DOHH2 (cell line): ENCODE data around the gene POP4.

Experiments used
- H3F3A ChIP-seq: fragments of 200-600 bp; sonication (generic), shearing (Covaris generic); 2 replicates; pipeline ENCODE4 v1.6.0; 2016; ENCODE audit warnings: antibody characterized with exemption, mild to moderate bottlenecking; ENCODE audit not compliant: control insufficient read depth, insufficient read depth
- H3K27ac ChIP-seq: fragments of 200-600 bp; sonication (generic); 2 replicates; pipeline ENCODE4 v1.5.1; 2014; ENCODE audit warnings: low read depth, mild to moderate bottlenecking, low read length, moderate library complexity
- H3K27me3 ChIP-seq: fragments of 200-600 bp; sonication (generic); 2 replicates; pipeline ENCODE4 v1.6.1; 2014; ENCODE audit warnings: mild to moderate bottlenecking, low read length, mixed read lengths; ENCODE audit not compliant: control insufficient read depth
- H3K36me3 ChIP-seq: fragments of 200-600 bp; sonication (generic); 2 replicates; pipeline ENCODE4 v1.6.1; 2014; ENCODE audit warnings: mild to moderate bottlenecking, low read length, moderate library complexity, mixed read lengths; ENCODE audit not compliant: control insufficient read depth
- H3K4me1 ChIP-seq: fragments of 200-600 bp; sonication (generic); 2 replicates; pipeline ENCODE4 v1.6.1; 2014; ENCODE audit warnings: mild to moderate bottlenecking, low read length, mixed read lengths; ENCODE audit not compliant: control insufficient read depth
- H3K4me2 ChIP-seq: fragments of 200-600 bp; sonication (generic); 2 replicates; pipeline ENCODE4 v1.6.0; 2014; ENCODE audit warnings: mild to moderate bottlenecking, low read length, moderate library complexity
- H3K4me3 ChIP-seq: fragments of 200-600 bp; sonication (generic); 2 replicates; pipeline ENCODE4 v1.5.1; 2014; ENCODE audit warnings: mild to moderate bottlenecking, low read length, mixed read lengths
- H3K79me2 ChIP-seq: fragments of 200-600 bp; sonication (generic); 2 replicates; pipeline ENCODE4 v1.6.1; 2014; ENCODE audit warnings: mild to moderate bottlenecking, low read length, mixed read lengths; ENCODE audit not compliant: control insufficient read depth
- H3K9me2 ChIP-seq: fragments of 200-600 bp; sonication (generic); replicated peaks from 2 replicates; pipeline ENCODE4 v1.6.1; 2014; ENCODE audit warnings: mild to moderate bottlenecking, low read length, mixed read lengths; ENCODE audit not compliant: control insufficient read depth
- H3K9me3 ChIP-seq: fragments of 200-600 bp; sonication (generic); 2 replicates; pipeline ENCODE4 v1.6.1; 2014; ENCODE audit warnings: antibody characterized with exemption, low read length, mixed read lengths; ENCODE audit not compliant: control insufficient read depth, insufficient read depth
- H4K20me1 ChIP-seq: fragments of 200-600 bp; sonication (generic); 2 replicates; pipeline ENCODE4 v1.6.0; 2014; ENCODE audit warnings: low read depth, mild to moderate bottlenecking, antibody characterized with exemption, low read length, moderate library complexity; ENCODE audit not compliant: control insufficient read depth, insufficient read depth
- EZH2phosphoT487 ChIP-seq: fragments of 200-600 bp; sonication (generic); IDR thresholded peaks from 2 replicates; pipeline ENCODE4 v1.6.1; 2017; ENCODE audit warnings: borderline replicate concordance, mild to moderate bottlenecking, antibody characterized with exemption, low read length, moderate library complexity, mixed read lengths
- TF ChIP-seq, protein P1 (sequence below): fragments of 200-600 bp; sonication (generic); IDR thresholded peaks from one replicate; pipeline ENCODE4 v1.5.1; 2014; ENCODE audit warnings: antibody characterized with exemption, mild to moderate bottlenecking, low read depth, low read length; ENCODE audit not compliant: poor library complexity, severe bottlenecking

Gene POP4

DNA sequence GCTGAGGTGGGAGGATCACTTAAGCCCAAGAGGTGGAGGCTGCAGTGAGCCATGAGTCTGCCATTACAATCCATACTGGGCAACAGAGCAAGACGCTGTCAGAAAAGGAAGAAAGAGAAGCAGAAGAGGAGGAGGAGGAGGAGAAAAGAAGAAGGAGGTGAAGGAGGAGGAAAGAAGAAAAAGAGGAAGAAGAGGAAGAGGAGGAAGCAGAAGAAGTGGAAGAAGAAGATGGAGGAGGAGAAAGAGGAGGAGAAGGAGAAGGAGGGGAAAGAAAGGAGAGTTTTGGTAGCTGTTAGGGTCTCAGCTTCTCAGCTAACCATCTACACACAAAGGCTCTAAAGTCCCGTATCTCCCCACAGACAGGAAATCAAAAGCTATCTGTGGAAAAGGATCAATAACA is 35.5 kb downstream of the POP4 start:
- Histone ChIP-seq H3K27ac (no peak overlapping the region), H3K4me2 (no peak overlapping the region), H3K4me3 (no peak overlapping the region), H3F3A (no peaks in the 10 kb centered on the region), H3K4me1 (no peaks in the 10 kb centered on the region), H3K9me2 (no peaks in the 10 kb centered on the region), H3K27me3 (0 out of 2 replicates have a peak, but pooled peaks cover 3% of the 10 kb centered on the region), H4K20me1 (no peaks in the 10 kb centered on the region), H3K79me2 (no peaks in the 10 kb centered on the region), H3K36me3 (no peaks in the 10 kb centered on the region), H3K9me3 (no peaks in the 10 kb centered on the region)
- TF ChIP-seq, protein P1, sequence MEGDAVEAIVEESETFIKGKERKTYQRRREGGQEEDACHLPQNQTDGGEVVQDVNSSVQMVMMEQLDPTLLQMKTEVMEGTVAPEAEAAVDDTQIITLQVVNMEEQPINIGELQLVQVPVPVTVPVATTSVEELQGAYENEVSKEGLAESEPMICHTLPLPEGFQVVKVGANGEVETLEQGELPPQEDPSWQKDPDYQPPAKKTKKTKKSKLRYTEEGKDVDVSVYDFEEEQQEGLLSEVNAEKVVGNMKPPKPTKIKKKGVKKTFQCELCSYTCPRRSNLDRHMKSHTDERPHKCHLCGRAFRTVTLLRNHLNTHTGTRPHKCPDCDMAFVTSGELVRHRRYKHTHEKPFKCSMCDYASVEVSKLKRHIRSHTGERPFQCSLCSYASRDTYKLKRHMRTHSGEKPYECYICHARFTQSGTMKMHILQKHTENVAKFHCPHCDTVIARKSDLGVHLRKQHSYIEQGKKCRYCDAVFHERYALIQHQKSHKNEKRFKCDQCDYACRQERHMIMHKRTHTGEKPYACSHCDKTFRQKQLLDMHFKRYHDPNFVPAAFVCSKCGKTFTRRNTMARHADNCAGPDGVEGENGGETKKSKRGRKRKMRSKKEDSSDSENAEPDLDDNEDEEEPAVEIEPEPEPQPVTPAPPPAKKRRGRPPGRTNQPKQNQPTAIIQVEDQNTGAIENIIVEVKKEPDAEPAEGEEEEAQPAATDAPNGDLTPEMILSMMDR = no peak
- TF ChIP-seq EZH2phosphoT487 = no peak

DNA sequence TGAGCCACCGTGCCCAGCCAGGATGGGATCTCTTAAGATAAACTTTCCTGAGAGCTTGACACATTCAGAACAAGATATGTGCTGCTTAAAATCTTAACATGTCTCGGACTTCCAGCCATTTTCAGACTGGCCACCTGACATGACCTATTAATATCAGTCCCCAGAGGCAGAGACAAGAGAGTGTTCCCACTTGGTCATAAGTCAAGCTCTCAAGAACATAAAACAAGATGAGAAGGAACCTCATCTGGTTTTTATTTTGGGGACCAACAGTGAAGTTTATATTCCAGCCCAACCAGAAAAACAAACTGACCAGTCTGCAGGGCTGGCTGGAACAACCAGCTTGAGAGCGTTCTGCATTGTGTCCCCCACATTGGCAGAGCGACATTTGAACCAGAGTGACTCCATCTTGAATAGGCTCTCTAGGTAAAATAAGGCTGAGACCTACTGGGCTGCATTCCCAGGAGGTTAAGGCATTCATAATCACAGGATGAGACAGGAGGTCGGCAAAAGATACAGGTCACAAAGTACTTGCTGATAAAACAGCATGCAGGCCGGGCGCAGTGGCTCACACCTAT is 37.4 kb downstream of the POP4 start:
- TF ChIP-seq, protein P1 = no peak
- no peak for TF ChIP-seq EZH2phosphoT487
- H3K79me2 ChIP-seq = no peaks in the 10 kb centered on the region
- H3K36me3 ChIP-seq = no peaks in the 10 kb centered on the region
- no peaks in the 10 kb centered on the region for H3K9me2 ChIP-seq
- no peaks in the 10 kb centered on the region for H4K20me1 ChIP-seq
- 0 out of 2 replicates have a peak, but pooled peaks cover 3% of the 10 kb centered on the region for H3K27me3 ChIP-seq
- no peak overlapping the region for H3K4me2 ChIP-seq
- no peaks in the 10 kb centered on the region for H3K9me3 ChIP-seq
- H3K4me1 ChIP-seq = no peaks in the 10 kb centered on the region
- H3K27ac ChIP-seq = no peak overlapping the region
- no peak overlapping the region for H3K4me3 ChIP-seq
- no peaks in the 10 kb centered on the region for H3F3A ChIP-seq

DNA sequence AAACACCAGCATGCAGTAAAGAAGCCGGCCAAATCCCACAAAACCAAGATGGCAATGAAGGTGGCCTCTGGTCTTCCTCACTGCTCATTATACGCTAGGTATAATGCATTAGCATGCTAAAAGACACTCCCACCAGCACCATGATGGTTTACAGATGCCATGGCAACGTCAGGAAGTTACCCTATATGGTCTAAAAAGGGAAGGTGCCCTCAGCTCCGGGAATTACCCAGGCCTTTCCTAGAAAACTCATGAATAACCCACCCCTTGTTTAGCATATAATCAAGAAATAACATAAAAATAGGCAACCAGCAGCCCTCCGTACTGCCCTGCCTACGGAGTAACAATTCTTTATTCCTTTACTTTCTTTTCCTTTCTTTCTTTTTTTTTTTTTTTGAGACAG is 38.1 kb downstream of the POP4 start:
- 0 out of 2 replicates have a peak, but pooled peaks cover 3% of the 10 kb centered on the region for H3K27me3 ChIP-seq
- no peak for TF ChIP-seq EZH2phosphoT487
- TF ChIP-seq, protein P1 = no peak
- H3K4me3 ChIP-seq = no peak overlapping the region
- H3F3A ChIP-seq = no peaks in the 10 kb centered on the region
- H3K9me2 ChIP-seq = no peaks in the 10 kb centered on the region
- no peaks in the 10 kb centered on the region for H3K9me3 ChIP-seq
- H3K4me2 ChIP-seq = no peak overlapping the region
- no peaks in the 10 kb centered on the region for H3K79me2 ChIP-seq
- no peaks in the 10 kb centered on the region for H3K4me1 ChIP-seq
- no peaks in the 10 kb centered on the region for H3K36me3 ChIP-seq
- H4K20me1 ChIP-seq = no peaks in the 10 kb centered on the region
- H3K27ac ChIP-seq = no peak overlapping the region
